Activated T-cell treated with anti-CD3 and anti-CD28 coated beads, Interleukin-2, amount 50 U/mL, for 48 hours (primary cell): ENCODE results near the gene ELF4.

Source experiments
- DNase-seq, 2 experiments: peaks; one replicate each; pipeline ENCODE4 v3.0.0-alpha.2; 2020

The ELF4 gene

GRCh38 chrX:130039847-130040246 is 70.5 kb downstream of the ELF4 start:
- no peak for DNase-seq

- DNase-seq: no peak
Measured at GRCh38 chrX:130034178-130034577, 76.1 kb downstream of the ELF4 start.

- no peak for DNase-seq
Measured at GRCh38 chrX:130032552-130032951, 77.7 kb downstream of the ELF4 start.

GRCh38 chrX:130030826-130031225 is 79.5 kb downstream of the ELF4 start:
- no peak for DNase-seq

- DNase-seq: peak; percentile 60 to 61
Measured at GRCh38 chrX:130028196-130028595, 82.1 kb downstream of the ELF4 start.

- DNase-seq: no peak
Measured at GRCh38 chrX:130027569-130027968, 82.7 kb downstream of the ELF4 start.

GRCh38 chrX:130025256-130025655 is 85.0 kb downstream of the ELF4 start:
- DNase-seq: no peak

- DNase-seq: peak; percentile 77 to 81
Measured at GRCh38 chrX:130024127-130024526, 86.2 kb downstream of the ELF4 start.

GRCh38 chrX:130020661-130021324 is 89.5 kb downstream of the ELF4 start:
- DNase-seq: no peak

- no peak for DNase-seq
Measured at GRCh38 chrX:130018143-130018542, 92.2 kb downstream of the ELF4 start.

- DNase-seq: no peak
Measured at GRCh38 chrX:130015181-130015580, 95.1 kb downstream of the ELF4 start.
